CD4-positive, alpha-beta T cell treated with Interleukin-4 for 1 hour (primary cell): ENCODE data around the gene PPM1M.

Source experiments
- DNase-seq, 2 donors: peaks; one replicate each; pipeline ENCODE4 v3.0.0-alpha.2; 2020 to 2022

Gene PPM1M

DNA sequence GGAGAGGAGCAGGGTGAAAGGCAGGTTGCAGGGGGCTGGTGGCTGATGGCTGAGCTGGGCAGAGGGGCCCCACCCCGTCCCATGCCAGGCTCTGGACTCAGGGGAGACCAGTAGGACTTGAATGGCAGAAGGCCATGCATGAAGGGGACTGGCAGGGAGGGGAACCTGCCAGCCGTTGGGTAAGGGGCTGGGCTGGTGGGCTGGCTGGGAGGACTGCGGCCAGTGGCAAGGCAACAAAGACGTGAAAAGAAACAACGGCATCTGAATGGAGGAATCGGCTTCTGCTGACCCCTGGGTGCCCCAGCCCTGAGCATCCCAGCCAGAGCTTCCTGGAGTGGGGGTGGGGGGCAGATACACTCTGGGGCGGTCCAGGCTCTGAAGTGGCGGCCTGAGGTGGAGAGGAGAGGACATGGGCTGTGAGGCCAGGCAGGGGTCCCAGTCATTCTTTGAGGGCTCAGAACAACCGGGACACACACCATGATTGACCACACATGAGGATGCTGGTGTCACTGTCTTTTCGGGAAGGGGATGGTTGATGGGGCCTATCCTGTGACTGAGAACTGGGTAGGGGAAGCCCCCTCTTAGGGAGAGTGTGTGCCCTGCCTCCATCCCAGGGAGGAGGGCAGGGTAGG lies 53.8 kb downstream of the PPM1M start:
- no peak for DNase-seq
